ENCODE measurements around the gene NBPF1. TPM values are rescaled to one million over a fixed set of nuclear protein-coding genes. Genes with fewer than 3 reads are reported as not detected.
A peak's percentile ranks its signal among the peaks of the same experiment; 100 is the strongest.
"Not testable (repeated sequence)": the region's sequence is repeated elsewhere in the genome, so short reads cannot be mapped to it uniquely, and the experiment has no call there.

NBPF1 gene
- total and polyA plus RNA-seq, 8 donors = 35.2 to 125 (median 106) TPM

- H3K4me1 ChIP-seq; H3K36me3 ChIP-seq; H3K4me3 ChIP-seq; H3K27ac ChIP-seq; intact Hi-C loops (cut with DNase I); H3K9me3 ChIP-seq: not testable (repeated sequence)
- DNase-seq (peak in 1 of 4 donors; percentile 77), ATAC-seq (peak; percentile 74)
- peaks cover 10 to 61% of the 10 kb centered on the region in 2 donors for H3K27me3 ChIP-seq
These were observed 78.4 kb downstream of the NBPF1 start for GRCh38 chr1:16534829-16535456.

- DNase-seq; H3K36me3 ChIP-seq; intact Hi-C loops (cut with DNase I); H3K4me3 ChIP-seq; H3K4me1 ChIP-seq; H3K27ac ChIP-seq; H3K9me3 ChIP-seq: not testable (repeated sequence)
- peak; percentile 60 for ATAC-seq
- H3K27me3 ChIP-seq = peaks cover 10 to 61% of the 10 kb centered on the region in 2 donors
These were observed 79.0 kb downstream of the NBPF1 start for GRCh38 chr1:16534239-16534828.

- H3K4me3 ChIP-seq; H3K4me1 ChIP-seq; ATAC-seq; intact Hi-C loops (cut with DNase I); H3K36me3 ChIP-seq; H3K27ac ChIP-seq; H3K9me3 ChIP-seq; DNase-seq: not testable (repeated sequence)
- peaks cover 10 to 61% of the 10 kb centered on the region in 2 donors for H3K27me3 ChIP-seq
These were observed 81.0 kb downstream of the NBPF1 start for GRCh38 chr1:16532235-16532991.

GRCh38 chr1:16528338-16528737, 85.0 kb downstream of the NBPF1 start:
- H3K27ac ChIP-seq; ATAC-seq; H3K4me3 ChIP-seq; DNase-seq; intact Hi-C loops (cut with DNase I); H3K9me3 ChIP-seq; H3K36me3 ChIP-seq; H3K4me1 ChIP-seq: not testable (repeated sequence)
- H3K27me3 ChIP-seq = peaks cover 0 to 31% of the 10 kb centered on the region in 2 donors

- peaks cover 5 to 14% of the 10 kb centered on the region in 2 donors for H3K27me3 ChIP-seq
- H3K27ac ChIP-seq; H3K4me1 ChIP-seq; H3K9me3 ChIP-seq; H3K4me3 ChIP-seq; H3K36me3 ChIP-seq; intact Hi-C loops (cut with DNase I): not testable (repeated sequence)
- ATAC-seq (peak; percentile 82), DNase-seq (peak in 1 of 4 donors; percentile 65)
These were observed 87.6 kb downstream of the NBPF1 start for GRCh38 chr1:16525769-16526168.

- ATAC-seq; H3K4me3 ChIP-seq; DNase-seq; intact Hi-C loops (cut with DNase I); H3K27ac ChIP-seq; H3K36me3 ChIP-seq; H3K9me3 ChIP-seq; H3K4me1 ChIP-seq: not testable (repeated sequence)
- peaks cover 13 to 45% of the 10 kb centered on the region in 2 donors for H3K27me3 ChIP-seq
These were observed 91.7 kb downstream of the NBPF1 start for GRCh38 chr1:16521679-16522078.

- no peaks in the 10 kb centered on the region for H3K9me3 ChIP-seq
- DNase-seq (no peak), ATAC-seq (no peak)
- intact Hi-C loops (cut with DNase I) = no loop called here
- no peak overlapping the region for H3K27ac ChIP-seq
- H3K27me3 ChIP-seq = peaks cover 13 to 41% of the 10 kb centered on the region in 2 donors
- H3K36me3 ChIP-seq = no peaks in the 10 kb centered on the region
- no peaks in the 10 kb centered on the region for H3K4me1 ChIP-seq
- TF ChIP-seq CTCF (IDR thresholded peaks at IDR 0.05) = no peak
- no peak overlapping the region for H3K4me3 ChIP-seq
These were observed 92.1 kb downstream of the NBPF1 start for GRCh38 chr1:16521288-16521583.

GRCh38 chr1:16520435-16521287, 92.7 kb downstream of the NBPF1 start:
- DNase-seq; intact Hi-C loops (cut with DNase I); H3K9me3 ChIP-seq; H3K4me1 ChIP-seq; H3K36me3 ChIP-seq; H3K4me3 ChIP-seq; H3K27ac ChIP-seq: not testable (repeated sequence)
- ATAC-seq = peak; percentile 18
- H3K27me3 ChIP-seq = peaks cover 13 to 40% of the 10 kb centered on the region in 2 donors

- H3K9me3 ChIP-seq; DNase-seq; H3K27ac ChIP-seq; H3K4me1 ChIP-seq; ATAC-seq; intact Hi-C loops (cut with DNase I); H3K4me3 ChIP-seq; H3K36me3 ChIP-seq: not testable (repeated sequence)
- peaks cover 13 to 40% of the 10 kb centered on the region in 2 donors for H3K27me3 ChIP-seq
These were observed 94.0 kb downstream of the NBPF1 start for GRCh38 chr1:16519255-16519951.

GRCh38 chr1:16518913-16519254, 94.5 kb downstream of the NBPF1 start:
- H3K4me1 ChIP-seq; H3K4me3 ChIP-seq; intact Hi-C loops (cut with DNase I); H3K27ac ChIP-seq; ATAC-seq; DNase-seq; H3K9me3 ChIP-seq; H3K36me3 ChIP-seq: not testable (repeated sequence)
- peaks cover 13 to 40% of the 10 kb centered on the region in 2 donors for H3K27me3 ChIP-seq

GRCh38 chr1:16516694-16517410, 96.5 kb downstream of the NBPF1 start:
- H3K36me3 ChIP-seq; H3K4me3 ChIP-seq; H3K27ac ChIP-seq; intact Hi-C loops (cut with DNase I); DNase-seq; ATAC-seq; H3K4me1 ChIP-seq; H3K9me3 ChIP-seq: not testable (repeated sequence)
- H3K27me3 ChIP-seq = peaks cover 13 to 40% of the 10 kb centered on the region in 2 donors
